HepG2 (cell line): ENCODE data around the gene OSTF1. TPM values are rescaled to one million over a fixed set of nuclear protein-coding genes. Genes with fewer than 3 reads are reported as not detected.

ENCODE experiments used
- ATAC-seq: fragments of 200-7000 bp; cut with Tn5 transposase; 3 replicates; pipeline ENCODE4 v1.9.1; 2020; ENCODE audit warnings: mild to moderate bottlenecking, moderate library complexity
- BruUV-seq: library from RNA; stranded (reverse); fragments of 400-500 nt; replicated peaks from 2 replicates; lab custom pipeline; 2021; lab: Mats Ljungman, UMichigan
- CTCF ChIA-PET: fragments of 300-600 bp; formaldehyde crosslinking; extraction: SDS; loops from one replicate; lab custom pipeline; 2021; ENCODE audit warnings: low total read pairs, inconsistent platforms, low intra/inter-chr PET ratio; lab: Yijun Ruan, JAX
- POLR2A ChIA-PET: fragments of 350-600 bp; sonication (Branson Sonifier 250); formaldehyde crosslinking; loops from one replicate; lab custom pipeline; 2020; ENCODE audit warnings: antibody characterized with exemption, inconsistent platforms; lab: Yijun Ruan, JAX
- DNase-seq: peaks from one replicate; pipeline ENCODE4 v3.0.0-alpha.2; 2015; ENCODE audit warnings: low spot score
- FAIRE-seq: peaks from 3 replicates; lab custom pipeline; 2011; peaks lifted over from hg19 to GRCh38; lab: Jason Lieb, UNC
- H2AFZ ChIP-seq: one replicate; pipeline ENCODE4 v1.6.1; 2011; ENCODE audit warnings: low read length, inconsistent platforms
- H3K27ac ChIP-seq: fragments of 300-600 bp; 3 replicates; pipeline ENCODE4 v1.8.0; 2011; ENCODE audit warnings: mixed run types, mild to moderate bottlenecking, mixed read lengths, low read length, inconsistent platforms; ENCODE audit not compliant: insufficient read depth; ENCODE audit errors: extremely low read length
- H3K27me3 ChIP-seq, 2 experiments: fragments of 200-600 bp in 1 of 2; 2 replicates in 1 of 2; 3 replicates in 1 of 2; pipeline versions ENCODE4 v1.6.0 to v1.8.0; 2011; ENCODE audit warnings: low read length in 2 of 2, mild to moderate bottlenecking in 2 of 2, moderate library complexity in 2 of 2, inconsistent platforms in 1 of 2; ENCODE audit not compliant: insufficient read depth in 2 of 2, control insufficient read depth in 1 of 2
- H3K36me3 ChIP-seq, 2 experiments: fragments of 200-600 bp in 1 of 2; replicated peaks in 1 of 2; 2 replicates in 1 of 2; 3 replicates in 1 of 2; pipeline versions ENCODE4 v1.5.1 to v1.8.0; 2011; ENCODE audit warnings: low read length in 2 of 2, inconsistent platforms in 1 of 2; ENCODE audit not compliant: insufficient read depth in 2 of 2, control insufficient read depth in 1 of 2
- H3K4me1 ChIP-seq: 2 replicates; pipeline ENCODE4 v1.5.1; 2012; ENCODE audit warnings: low read length, inconsistent platforms; ENCODE audit not compliant: insufficient read depth
- H3K4me2 ChIP-seq: 2 replicates; pipeline ENCODE4 v1.6.0; 2011; ENCODE audit warnings: low read depth, low read length, inconsistent platforms
- H3K4me3 ChIP-seq, 3 experiments: fragments of 200-600 bp in 1 of 3; sonication (generic), shearing (Covaris generic) in 1 of 3; replicated peaks in 1 of 3; 2 replicates each; pipeline ENCODE4 v1.5.1; 2011 to 2016; ENCODE audit warnings: low read length in 3 of 3, inconsistent platforms in 2 of 3, low read depth in 2 of 3, mild to moderate bottlenecking in 2 of 3, control low read depth in 1 of 3, mixed read lengths in 1 of 3; ENCODE audit not compliant: insufficient read depth in 1 of 3
- H3K79me2 ChIP-seq: one replicate; pipeline ENCODE4 v1.6.1; 2011; ENCODE audit warnings: low read length, inconsistent platforms; ENCODE audit not compliant: insufficient read depth
- H3K9ac ChIP-seq: 2 replicates; pipeline ENCODE4 v1.6.0; 2011; ENCODE audit warnings: mild to moderate bottlenecking, low read depth, low read length, inconsistent platforms; ENCODE audit not compliant: insufficient read depth
- H3K9me3 ChIP-seq: 2 replicates; pipeline ENCODE4 v1.5.1; 2012; ENCODE audit warnings: mild to moderate bottlenecking, low read length
- H4K20me1 ChIP-seq: 2 replicates; pipeline ENCODE4 v1.6.0; 2011; ENCODE audit warnings: inconsistent platforms, mild to moderate bottlenecking, low read length, moderate library complexity; ENCODE audit not compliant: insufficient read depth
- CBFB ChIP-seq: sonication (generic); formaldehyde crosslinking; IDR thresholded peaks from 2 replicates; pipeline ENCODE4 v1.4.0; 2020; ENCODE audit warnings: missing genetic modification reagents
- CSRNP1 ChIP-seq: sonication (generic); formaldehyde crosslinking; IDR thresholded peaks from 2 replicates; pipeline ENCODE4 v1.8.1; 2023; ENCODE audit warnings: mild to moderate bottlenecking, missing genetic modification reagents
- E2F1 ChIP-seq: sonication (generic); formaldehyde crosslinking; IDR thresholded peaks from 2 replicates; pipeline ENCODE4 v1.5.0; 2020; ENCODE audit warnings: missing genetic modification reagents
- JUNB ChIP-seq: sonication (generic); formaldehyde crosslinking; IDR thresholded peaks from 2 replicates; pipeline ENCODE4 v1.8.0; 2022; ENCODE audit warnings: missing genetic modification reagents, mild to moderate bottlenecking, borderline replicate concordance
- MEIS2 ChIP-seq: sonication (generic); formaldehyde crosslinking; IDR thresholded peaks from 2 replicates; pipeline ENCODE4 v1.9.0; 2021; ENCODE audit warnings: mild to moderate bottlenecking, missing genetic modification reagents
- NCOA1 ChIP-seq: sonication (generic); formaldehyde crosslinking; IDR thresholded peaks from 2 replicates; pipeline ENCODE4 v1.9.0; 2021; ENCODE audit warnings: missing genetic modification reagents
- SIN3B ChIP-seq: fragments of 150-350 bp; IDR thresholded peaks from 2 replicates; pipeline ENCODE4 v1.6.1; 2014; ENCODE audit warnings: low read length
- SMAD9 ChIP-seq: sonication (generic); formaldehyde crosslinking; IDR thresholded peaks from 2 replicates; pipeline ENCODE4 v1.5.1; 2020; ENCODE audit warnings: mild to moderate bottlenecking, missing genetic modification reagents
- TRIM24 ChIP-seq: sonication (generic); formaldehyde crosslinking; IDR thresholded peaks from 2 replicates; pipeline ENCODE4 v1.8.0; 2022; ENCODE audit warnings: mild to moderate bottlenecking, missing genetic modification reagents
- ZNF143 ChIP-seq: sonication (generic); formaldehyde crosslinking; IDR thresholded peaks from 2 replicates; pipeline ENCODE4 v1.4.0; 2020; ENCODE audit warnings: missing genetic modification reagents
- ZNF704 ChIP-seq: sonication (generic); formaldehyde crosslinking; IDR thresholded peaks from 2 replicates; pipeline ENCODE4 v1.8.1; 2023; ENCODE audit warnings: mild to moderate bottlenecking, inconsistent platforms, moderate library complexity, missing genetic modification reagents, borderline replicate concordance
- ZNF784 ChIP-seq: sonication (generic); formaldehyde crosslinking; IDR thresholded peaks from 2 replicates; pipeline ENCODE4 v1.5.1; 2020; ENCODE audit warnings: missing genetic modification reagents, mild to moderate bottlenecking, borderline replicate concordance
- ZNF816 ChIP-seq: sonication (generic); formaldehyde crosslinking; IDR thresholded peaks from 2 replicates; pipeline ENCODE4 v1.8.0; 2022; ENCODE audit warnings: missing genetic modification reagents, mild to moderate bottlenecking, borderline replicate concordance
- WGBS: methylation state at CpG from one replicate; pipeline ENCODE4 v1.1.6; 2017; ENCODE audit warnings: low lambda C conversion rate; 5-methylcytosine and 5-hydroxymethylcytosine counted together
- in situ Hi-C: cut with HindIII; loops from 2 replicates; pipeline ENCODE4 v1.10.0; 2017; ENCODE audit warnings: low pct_unique_long_range_greater_than_20kb; ENCODE audit not compliant: extremely low pct_ligation_motif_present
- intact Hi-C: fragments of 100-400 bp; cut with micrococcal nuclease; formaldehyde crosslinking; loops from one replicate; pipeline ENCODE4 v1.10.0; 2022; ENCODE audit not compliant: unreplicated experiment
- polyA plus RNA-seq, 8 experiments: library from polyadenylated mRNA; depleted of rRNA in 3 of 8; stranded (reverse) in 7 of 8; unstranded in 1 of 8; fragments of >200 nt; fragmentation: Illumina TruSeq in 4 of 8; extraction: Trizol in 4 of 8; gene quantifications; 2 replicates each; pipeline versions ENCODE4 v1.2.1 to v1.2.3, GENCODE V29; 2011 to 2016; ENCODE audit warnings: low read depth in 4 of 8, missing spikeins in 1 of 8, mixed read lengths in 1 of 8; ENCODE audit not compliant: insufficient read depth in 1 of 8
- total RNA-seq, 5 experiments: library from RNA; depleted of rRNA; stranded (reverse); fragments of >200 nt; fragmentation: Illumina TruSeq; extraction: Trizol; gene quantifications; 2 replicates each; pipeline ENCODE4 v1.2.3, GENCODE V29; 2016; ENCODE audit warnings: low read depth in 1 of 5
- TF ChIP-seq, protein P1 (sequence below): sonication (generic); formaldehyde crosslinking; IDR thresholded peaks from 2 replicates; pipeline ENCODE4 v1.5.1; 2020; ENCODE audit warnings: mild to moderate bottlenecking, missing genetic modification reagents, moderate library complexity

OSTF1 gene
- total and polyA plus RNA-seq, 2 of the 13 experiments (the other 11 are each of a cell fraction or from before 2014, with no cell fraction given): 16.8 to 39.0 TPM

DNA sequence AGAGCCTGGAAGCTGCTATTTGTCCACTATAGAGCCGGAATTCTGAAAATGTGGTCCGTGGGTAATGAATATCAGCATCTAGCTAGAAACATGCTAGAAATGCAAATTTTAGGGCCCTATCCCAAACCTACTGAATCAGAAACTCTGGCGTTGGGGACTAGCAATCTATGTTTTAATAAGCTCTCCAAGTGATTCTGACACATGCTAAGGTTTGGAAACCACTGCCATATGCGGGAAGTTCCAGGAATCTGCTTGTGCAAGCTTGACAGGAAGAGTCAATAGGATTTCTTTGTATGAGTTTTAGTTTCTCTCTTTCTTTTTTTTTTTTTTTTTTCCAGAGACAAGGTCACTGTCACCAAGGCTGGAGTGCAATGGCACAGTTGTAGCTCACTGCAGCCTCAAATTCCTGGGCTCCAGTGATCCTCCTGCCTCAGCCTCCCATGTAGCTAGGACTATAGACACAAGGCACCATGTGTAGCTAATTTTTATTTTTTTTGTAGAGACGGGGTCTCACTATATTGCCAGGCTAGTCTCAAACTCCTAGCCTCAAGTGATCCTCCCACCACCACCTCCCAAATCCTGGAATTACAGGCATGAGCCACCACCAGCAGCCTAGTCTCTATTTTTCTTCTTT lies 33.8 kb upstream of the OSTF1 start (continued):
- TF ChIP-seq ZNF784 (CRISPR knock-in tag) (no peak), SMAD9 (CRISPR knock-in tag) (no peak)

- Histone ChIP-seq H3K9me3 (0 out of 2 replicates have a peak, but pooled peaks cover 7% of the 10 kb centered on the region), H3K4me1 (no peaks in the 10 kb centered on the region), H3K9ac (no peak overlapping the region), H3K27ac (no peak overlapping the region), H3K4me2 (no peak overlapping the region), H3K4me3 (no peak overlapping the region), H3K27me3 (no peaks in the 10 kb centered on the region), H3K36me3 (no peaks in the 10 kb centered on the region), H3K79me2 (no peaks in the 10 kb centered on the region), H4K20me1 (no peaks in the 10 kb centered on the region), H2AFZ (no peak overlapping the region)
- TF ChIP-seq JUNB (CRISPR knock-in tag) (no peak), TRIM24 (CRISPR knock-in tag) (no peak), ZNF816 (no peak), CSRNP1 (no peak), CBFB (no peak), MEIS2 (no peak), NCOA1 (CRISPR knock-in tag) (no peak), E2F1 (CRISPR knock-in tag) (no peak), ZNF704 (CRISPR knock-in tag) (no peak), SIN3B (no peak), ZNF143 (CRISPR knock-in tag) (no peak)
- TF ChIP-seq, protein P1, sequence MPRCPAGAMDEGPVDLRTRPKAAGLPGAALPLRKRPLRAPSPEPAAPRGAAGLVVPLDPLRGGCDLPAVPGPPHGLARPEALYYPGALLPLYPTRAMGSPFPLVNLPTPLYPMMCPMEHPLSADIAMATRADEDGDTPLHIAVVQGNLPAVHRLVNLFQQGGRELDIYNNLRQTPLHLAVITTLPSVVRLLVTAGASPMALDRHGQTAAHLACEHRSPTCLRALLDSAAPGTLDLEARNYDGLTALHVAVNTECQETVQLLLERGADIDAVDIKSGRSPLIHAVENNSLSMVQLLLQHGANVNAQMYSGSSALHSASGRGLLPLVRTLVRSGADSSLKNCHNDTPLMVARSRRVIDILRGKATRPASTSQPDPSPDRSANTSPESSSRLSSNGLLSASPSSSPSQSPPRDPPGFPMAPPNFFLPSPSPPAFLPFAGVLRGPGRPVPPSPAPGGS (CRISPR knock-in tag): no peak
- ChIA-PET POLR2A (no interaction called here), CTCF (no interaction called here)
- WGBS: 91% methylated on average over 2 of the region's 2 CpGs
- no TSS peak for BruUV-seq
- ATAC-seq: no peak
- DNase-seq: no peak
- intact Hi-C loops: no loop called here
- FAIRE-seq: no peak
- in situ Hi-C loops: no loop called here
These were observed 27.1 kb upstream of the OSTF1 start for GRCh38 chr9:75061169-75061568.
